Measurements from ENCODE around the gene DLG4. TPM values are rescaled to one million over a fixed set of nuclear protein-coding genes. Genes with fewer than 3 reads are reported as not detected.
"Not testable (repeated sequence)": the region's sequence is repeated elsewhere in the genome, so short reads cannot be mapped to it uniquely, and the experiment has no call there.

The DLG4 gene
- polyA plus RNA-seq, 2 donors, result 3.2 to 11.8 TPM

DNA sequence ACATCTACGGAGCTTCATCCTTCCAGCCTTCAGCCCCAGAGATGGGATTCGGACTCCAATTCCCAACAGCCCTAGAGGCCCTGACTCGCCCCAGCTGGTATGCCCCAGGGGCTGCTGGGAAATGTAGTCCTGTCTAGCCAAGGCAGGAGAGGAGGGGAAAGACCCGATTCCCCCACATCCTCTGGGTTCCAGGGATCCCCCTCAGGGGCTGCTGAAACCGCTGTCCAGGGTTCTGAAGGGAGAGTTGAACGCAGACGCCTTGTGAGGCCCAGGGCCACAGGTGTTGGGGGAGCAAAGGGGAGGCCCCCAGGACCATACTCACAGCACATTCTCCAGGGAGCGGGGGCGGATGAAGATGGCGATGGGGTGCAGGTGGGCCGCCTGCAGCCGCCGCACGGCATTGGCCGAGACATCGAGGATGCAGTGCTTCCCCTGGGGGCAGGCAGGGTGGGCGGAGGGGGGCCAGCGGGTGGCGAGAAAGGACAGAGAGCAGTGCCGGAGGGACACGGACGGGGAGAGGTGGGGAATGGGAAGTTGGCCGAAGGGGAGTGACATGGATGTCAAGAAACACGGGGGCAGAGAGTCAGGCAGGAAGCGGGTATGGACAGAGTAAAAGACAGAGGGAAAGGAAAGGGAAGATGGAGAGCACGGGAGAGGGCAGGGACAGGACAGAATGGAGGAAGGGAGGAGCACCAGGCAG is 27.9 kb downstream of the DLG4 start:
- Histone ChIP-seq H3K27me3 (ENCODE audit: control insufficient read depth in 1 of 2, insufficient read depth in 2 of 2, low read length in 2 of 2) (no peaks in the 10 kb centered on the region), H3K27ac (ENCODE audit: low read depth in 2 of 2, low read length in 1 of 2) (no peak overlapping the region), H3K4me1 (ENCODE audit: control insufficient read depth in 2 of 2, insufficient read depth in 2 of 2, low read length in 1 of 2) (no peaks in the 10 kb centered on the region), H3K4me3 (ENCODE audit: low read depth in 1 of 2, low read length in 2 of 2) (no peak overlapping the region), H3K9me3 (ENCODE audit: control insufficient read depth in 2 of 2, insufficient read depth in 1 of 2, low read depth in 1 of 2, low read length in 1 of 2) (no peaks in the 10 kb centered on the region), H3K36me3 (ENCODE audit: control insufficient read depth in 2 of 2, insufficient read depth in 2 of 2, low read length in 1 of 2) (peaks cover 0 to 10% of the 10 kb centered on the region in 2 donors)
- 78 to 79% methylated on average over 26 of the region's 26 CpGs for WGBS, 2 donors

- Histone ChIP-seq H3K9me3 (ENCODE audit: control insufficient read depth in 2 of 2, insufficient read depth in 1 of 2, low read depth in 1 of 2, low read length in 1 of 2) (no peaks in the 10 kb centered on the region), H3K4me3 (ENCODE audit: low read depth in 1 of 2, low read length in 2 of 2) (no peak overlapping the region), H3K36me3 (ENCODE audit: control insufficient read depth in 2 of 2, insufficient read depth in 2 of 2, low read length in 1 of 2) (peaks cover 0 to 4% of the 10 kb centered on the region in 2 donors), H3K27ac (ENCODE audit: low read depth in 2 of 2, low read length in 1 of 2) (no peak overlapping the region), H3K27me3 (ENCODE audit: control insufficient read depth in 1 of 2, insufficient read depth in 2 of 2, low read length in 2 of 2) (no peaks in the 10 kb centered on the region), H3K4me1 (ENCODE audit: control insufficient read depth in 2 of 2, insufficient read depth in 2 of 2, low read length in 1 of 2) (no peaks in the 10 kb centered on the region)
- WGBS, 2 donors, result 92 to 95% methylated on average over 12 of the region's 12 CpGs
Measured at GRCh38 chr17:7191069-7191468, 28.6 kb downstream of the DLG4 start.

GRCh38 chr17:7190276-7190917 is 29.2 kb downstream of the DLG4 start:
- Histone ChIP-seq H3K27me3 (ENCODE audit: control insufficient read depth in 1 of 2, insufficient read depth in 2 of 2, low read length in 2 of 2) (no peaks in the 10 kb centered on the region), H3K36me3 (ENCODE audit: control insufficient read depth in 2 of 2, insufficient read depth in 2 of 2, low read length in 1 of 2) (peaks cover 0 to 2% of the 10 kb centered on the region in 2 donors), H3K27ac (ENCODE audit: low read depth in 2 of 2, low read length in 1 of 2) (no peak overlapping the region), H3K4me3 (ENCODE audit: low read depth in 1 of 2, low read length in 2 of 2) (no peak overlapping the region), H3K4me1 (ENCODE audit: control insufficient read depth in 2 of 2, insufficient read depth in 2 of 2, low read length in 1 of 2) (no peaks in the 10 kb centered on the region), H3K9me3 (ENCODE audit: control insufficient read depth in 2 of 2, insufficient read depth in 1 of 2, low read depth in 1 of 2, low read length in 1 of 2) (no peaks in the 10 kb centered on the region)
- WGBS, 2 donors, result 85 to 86% methylated on average over 14 of the region's 14 CpGs

- Histone ChIP-seq H3K36me3 (ENCODE audit: control insufficient read depth in 2 of 2, insufficient read depth in 2 of 2, low read length in 1 of 2) (no peaks in the 10 kb centered on the region), H3K27me3 (ENCODE audit: control insufficient read depth in 1 of 2, insufficient read depth in 2 of 2, low read length in 2 of 2) (no peaks in the 10 kb centered on the region), H3K9me3 (ENCODE audit: control insufficient read depth in 2 of 2, insufficient read depth in 1 of 2, low read depth in 1 of 2, low read length in 1 of 2) (no peaks in the 10 kb centered on the region), H3K4me1 (ENCODE audit: control insufficient read depth in 2 of 2, insufficient read depth in 2 of 2, low read length in 1 of 2) (no peaks in the 10 kb centered on the region), H3K27ac (ENCODE audit: low read depth in 2 of 2, low read length in 1 of 2) (no peak overlapping the region), H3K4me3 (ENCODE audit: low read depth in 1 of 2, low read length in 2 of 2) (no peak overlapping the region)
- WGBS, 2 donors, result 55 to 60% methylated on average over 7 of the region's 7 CpGs
Measured at GRCh38 chr17:7186241-7186640, 33.4 kb downstream of the DLG4 start.

DNA sequence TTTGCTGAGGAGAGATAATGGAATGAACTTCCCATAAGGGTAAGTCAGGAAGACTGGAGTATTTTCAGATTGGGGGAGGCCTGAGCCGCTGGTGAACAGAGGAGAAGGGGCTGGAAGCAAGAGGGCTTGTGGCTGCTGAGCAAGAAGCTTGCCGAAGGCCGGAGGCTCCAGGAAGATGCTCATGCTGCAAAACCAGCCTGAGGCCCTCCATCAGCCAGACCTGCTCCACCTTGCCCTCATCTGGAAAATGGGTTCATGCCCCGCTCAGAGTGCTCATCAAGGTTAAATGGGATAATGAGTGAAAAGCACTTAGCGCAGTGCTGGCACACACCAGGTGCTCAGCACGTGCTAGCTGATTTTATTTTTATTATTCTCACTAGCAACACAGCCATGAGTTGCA is 35.0 kb downstream of the DLG4 start:
- no peak overlapping the region for H3K27ac ChIP-seq (ENCODE audit: low read depth in 2 of 2, low read length in 1 of 2)
- no peaks in the 10 kb centered on the region for H3K9me3 ChIP-seq (ENCODE audit: control insufficient read depth in 2 of 2, insufficient read depth in 1 of 2, low read depth in 1 of 2, low read length in 1 of 2)
- no peak overlapping the region for H3K4me3 ChIP-seq (ENCODE audit: low read depth in 1 of 2, low read length in 2 of 2)
- no peaks in the 10 kb centered on the region for H3K36me3 ChIP-seq (ENCODE audit: control insufficient read depth in 2 of 2, insufficient read depth in 2 of 2, low read length in 1 of 2)
- 79 to 87% methylated on average over 6 of the region's 6 CpGs for WGBS, 2 donors
- H3K27me3 ChIP-seq (ENCODE audit: control insufficient read depth in 1 of 2, insufficient read depth in 2 of 2, low read length in 2 of 2), result no peaks in the 10 kb centered on the region
- no peaks in the 10 kb centered on the region for H3K4me1 ChIP-seq (ENCODE audit: control insufficient read depth in 2 of 2, insufficient read depth in 2 of 2, low read length in 1 of 2)

DNA sequence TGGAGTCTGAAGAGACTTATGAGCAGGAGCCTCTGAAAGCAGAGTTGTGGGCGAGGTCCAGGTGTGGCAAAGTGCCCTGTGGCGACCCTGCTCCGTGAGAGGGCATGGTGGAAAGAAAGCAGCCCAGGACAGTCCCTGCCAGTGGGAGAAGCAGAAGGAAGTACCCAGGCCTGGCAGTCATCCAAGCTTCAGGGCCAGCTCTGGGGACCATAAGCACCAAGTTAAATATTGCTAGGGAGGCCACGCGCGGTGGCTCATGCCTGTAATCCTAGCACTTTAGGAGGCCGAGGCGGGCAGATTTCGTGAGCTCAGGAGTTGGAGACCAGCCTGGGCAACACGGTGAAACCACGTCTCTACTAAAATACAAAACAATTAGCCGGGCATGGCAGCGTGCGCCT is 35.5 kb downstream of the DLG4 start:
- WGBS, 2 donors, result 52 to 71% methylated on average over 14 of the region's 14 CpGs
- H3K27ac ChIP-seq (ENCODE audit: low read depth in 2 of 2, low read length in 1 of 2), result no peak overlapping the region

GRCh38 chr17:7183433-7184090 is 36.1 kb downstream of the DLG4 start:
- no peaks in the 10 kb centered on the region for H3K27me3 ChIP-seq (ENCODE audit: control insufficient read depth in 1 of 2, insufficient read depth in 2 of 2, low read length in 2 of 2)
- no peaks in the 10 kb centered on the region for H3K4me1 ChIP-seq (ENCODE audit: control insufficient read depth in 2 of 2, insufficient read depth in 2 of 2, low read length in 1 of 2)
- H3K4me3 ChIP-seq (ENCODE audit: low read depth in 1 of 2, low read length in 2 of 2), result no peak overlapping the region
- 85 to 86% methylated on average over 7 of the region's 7 CpGs for WGBS, 2 donors
- no peaks in the 10 kb centered on the region for H3K36me3 ChIP-seq (ENCODE audit: control insufficient read depth in 2 of 2, insufficient read depth in 2 of 2, low read length in 1 of 2)
- H3K9me3 ChIP-seq (ENCODE audit: control insufficient read depth in 2 of 2, insufficient read depth in 1 of 2, low read depth in 1 of 2, low read length in 1 of 2), result no peaks in the 10 kb centered on the region
- no peak overlapping the region for H3K27ac ChIP-seq (ENCODE audit: low read depth in 2 of 2, low read length in 1 of 2)

More for the DNA sequence above, 35.5 kb downstream of the DLG4 start:
- H3K4me1 ChIP-seq (ENCODE audit: control insufficient read depth in 2 of 2, insufficient read depth in 2 of 2, low read length in 1 of 2), result no peaks in the 10 kb centered on the region
- H3K36me3 ChIP-seq (ENCODE audit: control insufficient read depth in 2 of 2, insufficient read depth in 2 of 2, low read length in 1 of 2), result no peaks in the 10 kb centered on the region
- no peak overlapping the region for H3K4me3 ChIP-seq (ENCODE audit: low read depth in 1 of 2, low read length in 2 of 2)
- H3K9me3 ChIP-seq (ENCODE audit: control insufficient read depth in 2 of 2, insufficient read depth in 1 of 2, low read depth in 1 of 2, low read length in 1 of 2), result no peaks in the 10 kb centered on the region
- H3K27me3 ChIP-seq (ENCODE audit: control insufficient read depth in 1 of 2, insufficient read depth in 2 of 2, low read length in 2 of 2), result no peaks in the 10 kb centered on the region

DNA sequence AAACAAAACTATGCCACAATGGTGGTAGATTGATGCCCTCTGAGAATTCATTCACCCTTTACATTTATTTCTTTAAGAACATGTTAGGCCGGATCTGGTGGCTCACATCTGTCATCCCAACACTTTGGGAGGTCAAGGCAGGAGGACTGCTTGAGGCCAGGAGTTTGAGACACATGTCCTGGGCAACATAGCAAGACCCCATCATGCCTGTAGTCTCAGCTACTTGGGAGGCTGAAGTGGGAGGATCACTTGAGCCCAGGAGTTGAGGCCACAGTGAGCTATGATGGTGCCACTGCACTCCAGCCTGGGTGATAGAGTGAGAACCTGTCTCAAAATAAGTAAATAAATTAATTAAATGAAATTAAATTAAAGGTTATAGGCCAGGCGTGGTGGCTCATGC is 37.5 kb downstream of the DLG4 start:
- H3K27me3 ChIP-seq (ENCODE audit: control insufficient read depth in 1 of 2, insufficient read depth in 2 of 2, low read length in 2 of 2); H3K27ac ChIP-seq (ENCODE audit: low read depth in 2 of 2, low read length in 1 of 2); H3K4me1 ChIP-seq (ENCODE audit: control insufficient read depth in 2 of 2, insufficient read depth in 2 of 2, low read length in 1 of 2); H3K9me3 ChIP-seq (ENCODE audit: control insufficient read depth in 2 of 2, insufficient read depth in 1 of 2, low read depth in 1 of 2, low read length in 1 of 2); H3K36me3 ChIP-seq (ENCODE audit: control insufficient read depth in 2 of 2, insufficient read depth in 2 of 2, low read length in 1 of 2); H3K4me3 ChIP-seq (ENCODE audit: low read depth in 1 of 2, low read length in 2 of 2): not testable (repeated sequence)
- WGBS, 2 donors, result 86 to 92% methylated on average over 2 of the region's 2 CpGs

- WGBS, 2 donors, result 50 to 60% methylated on average over 20 of the region's 20 CpGs
- Histone ChIP-seq H3K36me3 (ENCODE audit: control insufficient read depth in 2 of 2, insufficient read depth in 2 of 2, low read length in 1 of 2) (no peaks in the 10 kb centered on the region), H3K9me3 (ENCODE audit: control insufficient read depth in 2 of 2, insufficient read depth in 1 of 2, low read depth in 1 of 2, low read length in 1 of 2) (no peaks in the 10 kb centered on the region), H3K4me3 (ENCODE audit: low read depth in 1 of 2, low read length in 2 of 2) (no peak within 1 kb of the TSS), H3K27me3 (ENCODE audit: control insufficient read depth in 1 of 2, insufficient read depth in 2 of 2, low read length in 2 of 2) (no peaks in the 10 kb centered on the region), H3K4me1 (ENCODE audit: control insufficient read depth in 2 of 2, insufficient read depth in 2 of 2, low read length in 1 of 2) (peaks cover 5 to 7% of the 10 kb centered on the region in 2 donors), H3K27ac (ENCODE audit: low read depth in 2 of 2, low read length in 1 of 2) (no peak within 1 kb of the TSS)
Measured at GRCh38 chr17:7179317-7180254, 40.0 kb downstream of the DLG4 start, which contains the start of gene ASGR1. Gene ASGR1, minus strand, starts transcription at chr17:7179370. Its CDS starts 807 bp downstream, at chr17:7178563.

Data from esophagus (tissue), 2 donors.